OCI-M1 (cell line): ENCODE measurements around the gene DCHS1.

Source experiments
- DNase-seq: peaks from one replicate; lab custom pipeline; 2025; lab: John Stamatoyannopoulos, UW

DCHS1 gene

DNA sequence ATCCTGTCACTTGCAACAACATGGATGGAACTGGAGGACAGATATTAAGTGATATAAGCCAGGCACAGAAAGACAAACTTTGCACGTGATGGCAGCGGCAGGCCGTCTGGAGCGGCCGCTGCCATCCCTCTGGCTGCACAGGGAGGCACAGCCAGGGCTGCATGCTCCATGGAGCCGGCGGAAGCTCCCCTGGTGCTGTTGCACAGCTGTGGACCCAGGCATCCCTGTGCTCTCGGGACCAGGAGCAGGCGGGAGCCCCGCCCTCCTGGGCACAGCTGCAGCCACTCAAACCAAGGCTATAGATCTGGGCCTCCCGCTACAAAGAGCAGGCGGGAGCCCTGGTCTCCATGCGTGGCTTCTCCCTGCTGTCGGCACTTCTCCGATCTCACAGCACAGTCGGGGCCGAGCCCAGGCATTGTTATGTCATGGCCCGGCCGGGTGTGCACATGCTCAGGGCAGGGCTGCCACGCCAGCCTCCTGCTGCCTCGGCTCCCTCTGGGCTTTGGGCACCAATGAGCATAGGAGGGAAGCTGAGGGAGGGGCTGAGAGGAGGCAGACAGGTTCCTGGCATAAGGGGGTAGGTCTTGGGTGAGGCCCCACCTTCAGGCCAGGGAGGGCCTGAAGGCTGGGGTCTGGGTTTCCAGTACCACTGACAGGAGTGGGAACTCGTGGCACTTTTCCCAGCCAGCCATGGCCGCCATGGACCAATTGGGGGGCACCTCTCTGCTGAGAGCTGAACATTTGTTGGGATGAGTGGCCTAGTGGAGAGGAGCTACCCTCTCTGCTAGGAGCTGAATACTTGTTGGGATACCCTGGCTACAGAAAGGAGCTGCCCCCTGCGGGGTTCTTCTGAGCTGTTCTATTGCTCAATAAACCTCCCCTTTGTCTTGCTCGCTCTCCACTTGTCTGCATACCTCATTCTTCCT lies 68.9 kb downstream of the DCHS1 start:
- DNase-seq, result no peak

- DNase-seq, result no peak
These were observed 71.1 kb downstream of the DCHS1 start for GRCh38 chr11:6584528-6584927.

DNA sequence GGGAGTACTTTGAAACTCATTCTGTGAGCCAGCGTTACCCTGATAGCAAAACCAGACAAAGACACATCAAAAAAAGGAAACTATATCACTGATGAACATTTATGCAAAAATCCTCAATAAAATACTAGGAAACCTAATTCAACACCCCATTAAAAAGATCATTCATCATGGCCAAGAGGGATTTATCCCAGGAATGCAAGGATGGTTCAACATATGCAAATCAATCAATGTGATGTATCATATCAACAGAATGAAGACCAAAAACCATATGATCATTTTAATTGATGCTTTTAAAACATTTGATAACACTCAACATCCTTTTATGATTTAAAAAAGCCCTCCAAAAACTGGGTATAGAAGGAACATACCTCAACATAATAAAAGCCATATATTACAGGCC lies 72.0 kb downstream of the DCHS1 start:
- DNase-seq, result no peak

GRCh38 chr11:6579681-6580080 lies 75.9 kb downstream of the DCHS1 start:
- DNase-seq, result no peak

- DNase-seq, result no peak
These were observed 77.5 kb downstream of the DCHS1 start for GRCh38 chr11:6578134-6578533.

GRCh38 chr11:6576471-6577373 lies 78.9 kb downstream of the DCHS1 start:
- peak; percentile 34 for DNase-seq

- no peak for DNase-seq
These were observed 80.5 kb downstream of the DCHS1 start for GRCh38 chr11:6574816-6575715.

GRCh38 chr11:6572215-6572614 lies 83.4 kb downstream of the DCHS1 start:
- no peak for DNase-seq

DNA sequence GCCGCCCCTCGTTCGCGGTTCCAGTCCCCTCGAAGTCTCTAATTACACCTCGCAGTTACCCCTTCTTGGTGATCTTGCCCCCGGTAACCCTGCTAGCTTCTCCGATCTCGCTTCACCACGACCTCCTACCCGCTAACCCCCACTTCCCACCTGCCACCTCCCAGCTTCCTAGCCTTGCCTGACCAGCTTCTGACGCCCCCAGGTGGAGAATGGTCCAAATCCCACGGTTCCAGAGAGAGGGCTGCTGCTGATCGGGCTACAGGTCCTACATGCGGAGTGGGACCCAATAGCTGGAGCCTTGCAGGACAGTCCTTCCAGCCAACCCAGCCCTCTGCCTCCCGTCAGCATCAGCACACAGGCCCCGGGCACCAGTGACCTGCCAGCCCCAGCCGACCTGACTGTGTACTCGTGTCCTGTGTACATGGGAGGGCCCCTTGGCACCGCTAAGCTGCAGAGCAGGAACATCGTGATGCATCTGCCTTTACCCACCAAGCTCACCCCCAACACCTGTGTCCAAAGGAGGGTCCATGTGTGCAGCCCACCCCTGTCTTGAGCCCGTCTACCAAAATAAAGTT lies 84.1 kb downstream of the DCHS1 start:
- no peak for DNase-seq
